Subcutaneous adipose tissue (tissue), 4 donors: ENCODE results near the gene PCMT1. TPM values are rescaled to one million over a fixed set of nuclear protein-coding genes. Genes with fewer than 3 reads are reported as not detected.

ENCODE experiments used
- total RNA-seq, 4 donors: library from RNA; depleted of rRNA; stranded (reverse); fragments of >200 nt; gene quantifications; one replicate each; pipeline ENCODE4 v1.1.0, GENCODE V29; 2016
- TF ChIP-seq, protein P1 (sequence below): fragments of 450-650 bp; IDR thresholded peaks from one replicate; pipeline ENCODE4 v1.5.1; 2016; ENCODE audit warnings: low read depth, mild to moderate bottlenecking, control low read depth, antibody characterized with exemption, moderate library complexity

The PCMT1 gene
- total RNA-seq, 4 donors from 2014 or later: 76.1 to 128 (median 101) TPM

DNA sequence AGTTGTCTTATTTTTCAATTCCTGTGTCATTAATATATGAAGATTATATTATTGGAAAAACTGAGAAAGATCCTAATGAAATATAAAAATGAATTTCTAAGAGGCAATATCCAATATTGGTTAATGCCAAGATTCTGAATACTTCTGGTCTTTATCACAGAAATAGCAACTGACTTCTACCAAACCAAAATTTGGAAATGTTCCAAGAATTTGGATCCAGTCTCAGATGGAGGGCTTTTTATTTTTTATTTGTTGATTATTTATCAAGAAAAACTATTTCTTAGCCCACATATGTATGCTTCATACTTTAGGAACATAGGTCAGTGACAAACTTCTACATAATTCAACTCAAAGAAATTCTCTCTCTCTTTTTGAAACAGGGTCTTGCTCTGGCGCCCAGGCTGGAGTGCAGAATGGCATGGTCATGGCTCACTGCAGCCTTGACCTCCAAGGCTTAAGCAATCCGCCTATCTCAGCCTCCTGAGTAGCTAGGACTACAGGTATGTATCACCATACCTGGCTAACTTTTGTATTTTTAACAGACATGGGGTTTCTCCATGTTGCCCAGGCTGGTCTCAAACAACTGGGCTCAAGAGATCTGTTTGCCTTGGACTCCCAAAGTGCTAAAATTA is 16.3 kb upstream of the PCMT1 start:
- TF ChIP-seq, protein P1, sequence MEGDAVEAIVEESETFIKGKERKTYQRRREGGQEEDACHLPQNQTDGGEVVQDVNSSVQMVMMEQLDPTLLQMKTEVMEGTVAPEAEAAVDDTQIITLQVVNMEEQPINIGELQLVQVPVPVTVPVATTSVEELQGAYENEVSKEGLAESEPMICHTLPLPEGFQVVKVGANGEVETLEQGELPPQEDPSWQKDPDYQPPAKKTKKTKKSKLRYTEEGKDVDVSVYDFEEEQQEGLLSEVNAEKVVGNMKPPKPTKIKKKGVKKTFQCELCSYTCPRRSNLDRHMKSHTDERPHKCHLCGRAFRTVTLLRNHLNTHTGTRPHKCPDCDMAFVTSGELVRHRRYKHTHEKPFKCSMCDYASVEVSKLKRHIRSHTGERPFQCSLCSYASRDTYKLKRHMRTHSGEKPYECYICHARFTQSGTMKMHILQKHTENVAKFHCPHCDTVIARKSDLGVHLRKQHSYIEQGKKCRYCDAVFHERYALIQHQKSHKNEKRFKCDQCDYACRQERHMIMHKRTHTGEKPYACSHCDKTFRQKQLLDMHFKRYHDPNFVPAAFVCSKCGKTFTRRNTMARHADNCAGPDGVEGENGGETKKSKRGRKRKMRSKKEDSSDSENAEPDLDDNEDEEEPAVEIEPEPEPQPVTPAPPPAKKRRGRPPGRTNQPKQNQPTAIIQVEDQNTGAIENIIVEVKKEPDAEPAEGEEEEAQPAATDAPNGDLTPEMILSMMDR: no peak

DNA sequence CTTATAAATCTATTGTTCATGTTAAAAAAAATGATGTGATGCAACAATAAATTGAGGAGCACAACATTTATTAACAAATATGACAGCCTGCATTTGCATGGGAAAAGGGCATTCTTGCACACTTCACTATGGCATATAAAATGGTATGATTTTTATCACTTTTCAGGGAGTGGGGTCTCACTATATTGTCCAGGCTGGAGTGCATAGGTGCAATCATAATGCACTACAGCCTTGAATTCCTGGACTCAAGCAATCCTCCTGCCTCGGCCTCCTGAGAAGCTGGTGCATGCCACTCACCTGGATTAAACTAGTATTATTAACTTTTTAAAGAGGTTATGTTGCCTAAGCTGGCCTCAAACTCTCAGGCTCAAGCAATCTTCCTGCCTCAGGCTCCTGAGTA is 14.6 kb upstream of the PCMT1 start:
- TF ChIP-seq, protein P1: no peak

DNA sequence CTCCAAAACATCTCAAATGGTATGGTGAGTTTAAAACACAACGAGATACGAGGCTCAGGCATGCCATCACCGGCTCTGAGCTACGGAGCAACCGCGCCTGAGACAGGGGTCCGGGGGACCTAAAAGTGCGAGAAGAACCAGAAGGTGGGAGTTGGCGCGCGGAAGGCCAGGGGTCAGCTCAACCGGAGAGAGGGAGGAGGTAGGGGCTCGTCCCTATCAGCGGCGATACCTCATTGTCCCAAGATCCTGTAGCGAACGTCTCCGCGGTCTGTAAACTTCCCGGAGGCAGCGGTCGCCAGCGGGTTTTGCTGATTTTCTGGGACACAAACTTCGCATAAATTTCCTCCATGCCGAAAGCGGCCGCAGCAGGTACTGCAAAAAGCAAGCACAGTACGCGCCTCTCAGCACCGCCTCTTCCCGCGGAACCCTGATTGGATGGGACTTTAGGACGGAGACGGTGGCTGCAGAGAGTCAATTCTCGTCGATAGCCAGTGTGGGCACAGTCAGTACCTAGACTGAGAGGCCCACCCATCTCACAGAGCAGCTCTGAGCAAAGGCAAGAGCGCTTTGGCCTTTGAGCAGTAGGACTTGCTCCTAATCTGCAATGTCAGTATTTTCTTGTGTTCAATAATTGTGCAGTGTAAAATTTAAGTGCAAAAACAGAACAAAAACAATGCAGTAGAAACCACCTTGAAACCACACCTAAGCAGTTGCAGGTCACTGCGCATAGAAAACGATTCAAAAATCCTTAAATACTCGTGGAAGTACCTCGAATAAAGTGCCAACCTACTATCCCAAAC is 3.2 kb upstream of the PCMT1 start, which contains the start of gene NUP43:
TSS of gene NUP43 (minus strand) at position 383 of the 800 bp plus-strand sequence. CDS start at position 349, 34 bp downstream.
- TF ChIP-seq, protein P1: no peak

DNA sequence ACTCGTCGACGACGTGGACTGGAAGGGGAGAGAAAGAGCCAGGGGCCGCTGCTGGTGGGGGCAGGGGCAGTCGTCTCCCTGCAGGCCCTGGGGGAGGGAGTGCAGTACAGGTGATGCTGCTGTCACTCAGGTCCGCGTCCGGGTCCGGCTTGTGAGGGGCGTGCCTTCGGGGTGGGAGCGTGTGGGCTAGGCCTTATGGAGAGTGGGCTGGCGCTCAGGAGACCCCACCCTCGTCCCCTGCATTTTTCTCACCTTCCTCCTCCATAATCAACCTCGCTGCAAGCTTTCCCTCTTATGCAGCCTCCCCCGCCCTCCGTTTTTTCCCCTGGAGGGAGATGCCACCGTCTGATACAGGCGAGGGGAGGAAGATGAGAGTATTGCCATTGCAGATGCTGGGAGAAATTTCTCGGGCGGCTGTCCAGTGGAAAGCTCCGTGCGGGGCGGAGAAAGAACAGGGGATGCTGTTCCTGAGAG is 632 bp downstream of the PCMT1 start:
- TF ChIP-seq, protein P1: no peak

DNA sequence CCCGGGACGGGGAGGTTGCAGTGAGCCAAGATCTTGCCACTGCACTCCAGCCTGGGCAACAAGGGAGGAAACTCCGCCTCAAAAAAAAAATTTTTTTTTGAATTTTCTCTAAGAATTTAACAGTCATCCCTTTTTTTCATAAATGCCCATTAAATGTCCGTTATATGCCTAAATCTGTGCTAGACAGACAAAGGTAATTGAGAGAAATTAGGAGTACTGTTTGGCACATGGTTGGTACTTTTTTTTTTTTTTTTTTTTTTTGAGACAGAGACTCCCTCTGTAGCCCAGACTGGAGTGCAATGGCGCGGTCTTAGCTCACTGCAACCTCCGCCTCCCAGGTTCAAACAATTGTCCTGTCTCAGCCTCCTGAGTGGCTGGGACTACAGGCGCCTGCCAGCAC is 1.7 kb downstream of the PCMT1 start:
- TF ChIP-seq, protein P1: no peak

DNA sequence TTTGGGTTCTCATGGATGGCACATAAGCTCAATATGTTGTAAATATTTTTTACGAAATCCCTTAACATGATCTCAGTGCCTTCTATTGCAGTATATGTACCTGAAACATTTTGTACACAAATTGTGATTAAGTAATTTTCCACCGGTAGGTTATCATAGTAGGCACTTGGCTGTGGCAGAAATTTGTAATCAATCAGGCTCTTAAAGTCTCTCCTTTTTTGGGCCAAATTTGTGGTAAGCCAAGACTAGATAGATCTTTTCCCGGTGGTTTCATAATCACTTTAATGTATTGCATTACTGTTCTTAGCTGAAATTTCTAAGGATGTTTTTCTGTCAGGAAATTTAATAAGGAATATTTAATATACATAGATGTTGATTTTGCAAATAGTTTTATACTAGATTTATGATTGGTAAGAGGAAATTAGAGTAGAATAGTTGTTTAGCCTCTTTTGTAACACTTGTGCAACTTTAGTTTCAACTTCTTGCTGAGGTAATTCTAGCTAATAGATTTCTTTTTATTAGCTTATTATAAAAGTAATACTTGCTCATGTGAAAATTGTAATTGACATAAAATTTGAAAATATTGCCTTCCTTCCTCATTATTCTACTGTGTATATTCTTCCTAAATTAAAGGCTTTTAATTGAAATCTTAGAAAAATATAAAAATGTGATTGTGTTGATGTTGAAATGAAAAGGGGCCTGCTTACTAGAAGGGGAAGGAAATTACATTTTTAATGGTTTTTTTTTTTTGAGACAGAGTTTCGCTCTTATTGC is 3.2 kb downstream of the PCMT1 start:
- TF ChIP-seq, protein P1: no peak

DNA sequence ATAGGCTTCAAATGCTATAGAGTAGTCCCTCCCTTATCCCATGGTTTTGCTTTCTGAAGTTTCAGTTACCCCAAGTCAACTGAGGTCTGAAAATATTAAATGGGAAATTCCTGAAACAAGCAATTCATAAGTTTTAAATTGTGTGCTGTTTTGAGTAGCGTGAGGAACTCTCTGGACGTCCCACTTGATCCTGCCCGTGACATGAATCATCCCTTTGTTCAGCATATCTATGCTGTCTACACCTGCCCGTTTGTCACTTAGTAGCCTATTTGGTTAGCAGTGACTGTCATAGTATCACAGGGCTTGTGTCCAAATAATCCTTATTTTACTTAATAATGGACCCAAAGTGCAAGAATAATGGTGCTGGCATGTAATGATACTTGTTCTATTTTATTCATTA is 5.0 kb downstream of the PCMT1 start:
- TF ChIP-seq, protein P1: no peak
